Thyroid gland (tissue), 4 donors: ENCODE measurements around the gene YTHDC2.

Source experiments
- CTCF ChIP-seq, 6 experiments: fragments of 200-600 bp in 3 of 6; fragments of 450-650 bp in 3 of 6; sonication (generic) in 3 of 6; IDR thresholded peaks; one replicate each; pipeline ENCODE4 v1.5.1; 2016 to 2019; ENCODE audit warnings: antibody characterized with exemption in 6 of 6, mild to moderate bottlenecking in 2 of 6, inconsistent platforms in 1 of 6, moderate library complexity in 1 of 6
- POLR2A ChIP-seq, 2 donors: fragments of 450-650 bp; IDR thresholded peaks; one replicate each; pipeline ENCODE4 v1.6.1; 2017; ENCODE audit warnings: antibody characterized with exemption in 2 of 2, mild to moderate bottlenecking in 2 of 2, moderate library complexity in 1 of 2

GRCh38 chr5:113502073-113502472 is 11.4 kb upstream of the YTHDC2 start:
- TF ChIP-seq POLR2A (IDR thresholded peaks at IDR 0.05) (no peak), CTCF (IDR thresholded peaks at IDR 0.05) (no peak)
